MM.1S (cell line): Measurements from ENCODE around the gene FMN1.

Source experiments
- DNase-seq: peaks from one replicate; pipeline ENCODE4 v3.0.0-alpha.2; 2015
- H2AFZ ChIP-seq: fragments of 300-600 bp; sonication (generic); 2 replicates; pipeline ENCODE4 v1.6.0; 2016; ENCODE audit warnings: antibody characterized with exemption, low read length
- H3F3A ChIP-seq: fragments of 300-600 bp; sonication (generic); 2 replicates; pipeline ENCODE4 v1.6.1; 2016; ENCODE audit warnings: mild to moderate bottlenecking, antibody characterized with exemption, low read length, moderate library complexity, mixed read lengths; ENCODE audit not compliant: insufficient read depth
- H3K27ac ChIP-seq: fragments of 300-600 bp; sonication (generic); 2 replicates; pipeline ENCODE4 v1.5.1; 2016; ENCODE audit warnings: mild to moderate bottlenecking, low read length
- H3K27me3 ChIP-seq: fragments of 300-600 bp; sonication (generic); replicated peaks from 2 replicates; pipeline ENCODE4 v1.6.0; 2016; ENCODE audit warnings: low read length; ENCODE audit not compliant: insufficient read depth
- H3K36me3 ChIP-seq: fragments of 300-600 bp; sonication (generic); replicated peaks from 2 replicates; pipeline ENCODE4 v1.6.1; 2016; ENCODE audit warnings: mild to moderate bottlenecking, low read length, mixed read lengths; ENCODE audit not compliant: insufficient read depth
- H3K4me1 ChIP-seq: fragments of 300-600 bp; sonication (generic); 2 replicates; pipeline ENCODE4 v1.6.1; 2016; ENCODE audit warnings: low read length, mixed read lengths
- H3K4me2 ChIP-seq: fragments of 300-600 bp; sonication (generic); 2 replicates; pipeline ENCODE4 v1.6.0; 2016; ENCODE audit warnings: low read depth, low read length
- H3K4me3 ChIP-seq: fragments of 300-600 bp; sonication (generic); 2 replicates; pipeline ENCODE4 v1.5.1; 2016; ENCODE audit warnings: low read length, mixed read lengths
- H3K79me2 ChIP-seq: fragments of 300-600 bp; sonication (generic); 2 replicates; pipeline ENCODE4 v1.6.1; 2016; ENCODE audit warnings: mixed run types, low read length, mixed read lengths
- H3K9ac ChIP-seq: fragments of 300-600 bp; sonication (generic); 2 replicates; pipeline ENCODE4 v1.6.1; 2016; ENCODE audit warnings: low read length, mixed read lengths
- H3K9me2 ChIP-seq: fragments of 300-600 bp; sonication (generic); replicated peaks from 2 replicates; pipeline ENCODE4 v1.6.1; 2016; ENCODE audit warnings: mild to moderate bottlenecking, low read length, mixed read lengths; ENCODE audit not compliant: insufficient read depth
- H3K9me3 ChIP-seq: fragments of 300-600 bp; sonication (generic); replicated peaks from 2 replicates; pipeline ENCODE4 v1.6.1; 2016; ENCODE audit warnings: mild to moderate bottlenecking, low read length, mixed read lengths; ENCODE audit not compliant: insufficient read depth
- H4K20me1 ChIP-seq: fragments of 300-600 bp; sonication (generic); 2 replicates; pipeline ENCODE4 v1.6.1; 2016; ENCODE audit warnings: mild to moderate bottlenecking, low read length, moderate library complexity, mixed read lengths; ENCODE audit not compliant: insufficient read depth
- CTCF ChIP-seq: fragments of 300-600 bp; sonication (generic); IDR thresholded peaks from 2 replicates; pipeline ENCODE4 v1.5.1; 2016; ENCODE audit warnings: antibody characterized with exemption, low read length, mixed read lengths
- EZH2 ChIP-seq: fragments of 300-600 bp; sonication (generic); optimal IDR thresholded peaks from 2 replicates; pipeline ENCODE3; 2017; ENCODE audit warnings: low read depth, mild to moderate bottlenecking, antibody characterized with exemption, low read length, mixed read lengths
- EZH2phosphoT487 ChIP-seq: fragments of 300-600 bp; sonication (generic); IDR thresholded peaks from 2 replicates; pipeline ENCODE4 v1.6.1; 2018; ENCODE audit warnings: antibody characterized with exemption, low read length

FMN1 gene

GRCh38 chr15:33150971-33151370 lies 43.5 kb downstream of the FMN1 start:
- Histone ChIP-seq H3K27ac (no peak overlapping the region), H3K4me2 (no peak overlapping the region)

GRCh38 chr15:33150431-33150941 lies 44.0 kb downstream of the FMN1 start:
- Histone ChIP-seq H3K9me2 (no peaks in the 10 kb centered on the region), H4K20me1 (no peaks in the 10 kb centered on the region), H3K4me3 (no peak overlapping the region), H3K27me3 (no peaks in the 10 kb centered on the region), H3K9me3 (no peaks in the 10 kb centered on the region), H3K27ac (no peak overlapping the region), H3K4me1 (no peaks in the 10 kb centered on the region), H2AFZ (no peak overlapping the region), H3K9ac (no peak overlapping the region), H3F3A (no peaks in the 10 kb centered on the region), H3K36me3 (no peaks in the 10 kb centered on the region), H3K4me2 (no peak overlapping the region), H3K79me2 (no peaks in the 10 kb centered on the region)
- no peak for DNase-seq
- TF ChIP-seq EZH2phosphoT487 (no peak), EZH2 (no peak), CTCF (no peak)

More at GRCh38 chr15:33150971-33151370, 43.5 kb downstream of the FMN1 start:
- TF ChIP-seq CTCF (no peak), EZH2 (no peak), EZH2phosphoT487 (no peak)
- no peaks in the 10 kb centered on the region for H3K36me3 ChIP-seq
- H4K20me1 ChIP-seq: no peaks in the 10 kb centered on the region
- no peaks in the 10 kb centered on the region for H3F3A ChIP-seq
- H2AFZ ChIP-seq: no peak overlapping the region
- H3K27me3 ChIP-seq: no peaks in the 10 kb centered on the region
- H3K4me1 ChIP-seq: no peaks in the 10 kb centered on the region
- no peak overlapping the region for H3K4me3 ChIP-seq
- H3K9me3 ChIP-seq: no peaks in the 10 kb centered on the region
- no peaks in the 10 kb centered on the region for H3K79me2 ChIP-seq
- no peaks in the 10 kb centered on the region for H3K9me2 ChIP-seq
- no peak for DNase-seq
- H3K9ac ChIP-seq: no peak overlapping the region

GRCh38 chr15:33149919-33150318 lies 44.6 kb downstream of the FMN1 start:
- Histone ChIP-seq H3K9me2 (no peaks in the 10 kb centered on the region), H4K20me1 (no peaks in the 10 kb centered on the region), H3K36me3 (no peaks in the 10 kb centered on the region), H3F3A (no peaks in the 10 kb centered on the region), H3K9ac (no peak overlapping the region), H3K27ac (no peak overlapping the region), H3K4me3 (no peak overlapping the region), H3K27me3 (no peaks in the 10 kb centered on the region), H2AFZ (no peak overlapping the region), H3K4me1 (no peaks in the 10 kb centered on the region), H3K9me3 (no peaks in the 10 kb centered on the region), H3K79me2 (no peaks in the 10 kb centered on the region), H3K4me2 (no peak overlapping the region)
- TF ChIP-seq EZH2 (no peak), CTCF (no peak), EZH2phosphoT487 (no peak)
- no peak for DNase-seq
